Right lobe of liver (tissue), 4 donors: ENCODE results near the gene EXPH5.

Experiments used
- CTCF ChIP-seq, 4 donors: fragments of 200-600 bp in 3 of 4; fragments of 450-650 bp in 1 of 4; IDR thresholded peaks; one replicate each; pipeline versions ENCODE4 v1.5.1 to v1.8.0; 2016 to 2022; ENCODE audit warnings: antibody characterized with exemption in 4 of 4, mild to moderate bottlenecking in 2 of 4
- POLR2A ChIP-seq: fragments of 450-650 bp; IDR thresholded peaks from one replicate; pipeline ENCODE4 v1.6.1; 2017; ENCODE audit warnings: antibody characterized with exemption, mild to moderate bottlenecking
- donor health status: DM: no; HTN: no; CAD: no.
- donor health status: DM: no; HTN: no; CAD: no.
- donor health status: DM: no; HTN: yes; CAD: no.

- TF ChIP-seq CTCF (IDR thresholded peaks at IDR 0.05) (no peak), POLR2A (no peak)
Observed at GRCh38 chr11:108538022-108538424, 55.5 kb downstream of the EXPH5 start.
